Skin epidermis (tissue), 12 donors: ENCODE measurements around the gene CPT2.
"Not testable (repeated sequence)": the region's sequence is repeated elsewhere in the genome, so short reads cannot be mapped to it uniquely, and the experiment has no call there.

Experiments used
- H3K27ac ChIP-seq, 21 experiments: fragments of 200-600 bp; sonication (generic) in 11 of 21; one replicate each; pipeline ENCODE4 v1.5.0; 2020; ENCODE audit warnings: mild to moderate bottlenecking in 3 of 21, inconsistent platforms in 2 of 21, moderate library complexity in 2 of 21
- H3K4me3 ChIP-seq, 7 experiments: fragments of 200-600 bp; sonication (generic) in 2 of 7; one replicate each; pipeline ENCODE4 v1.5.0; 2020; ENCODE audit warnings: inconsistent platforms in 2 of 7, mild to moderate bottlenecking in 2 of 7, moderate library complexity in 1 of 7

CPT2 gene

DNA sequence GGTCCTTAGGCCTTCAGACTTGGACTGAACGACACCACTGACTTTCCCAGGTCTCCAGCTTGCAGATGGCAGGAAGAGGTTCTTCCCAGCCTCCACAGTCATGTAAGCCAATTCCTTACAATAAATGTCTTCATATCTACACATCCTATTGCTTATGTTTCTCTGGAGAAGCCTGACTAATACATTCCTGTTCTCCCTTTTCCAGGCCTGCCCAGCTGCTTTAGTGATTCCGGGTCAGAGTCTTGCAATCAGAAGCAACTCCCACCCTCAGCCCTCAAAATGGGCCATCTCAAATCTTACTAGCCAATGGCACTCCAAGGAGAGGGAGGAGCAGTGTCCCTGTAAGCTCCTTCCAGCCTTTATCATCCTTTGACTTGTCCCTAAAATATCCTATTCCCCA lies 16.4 kb upstream of the CPT2 start:
- H3K27ac ChIP-seq = no peak overlapping the region
- no peak overlapping the region for H3K4me3 ChIP-seq

DNA sequence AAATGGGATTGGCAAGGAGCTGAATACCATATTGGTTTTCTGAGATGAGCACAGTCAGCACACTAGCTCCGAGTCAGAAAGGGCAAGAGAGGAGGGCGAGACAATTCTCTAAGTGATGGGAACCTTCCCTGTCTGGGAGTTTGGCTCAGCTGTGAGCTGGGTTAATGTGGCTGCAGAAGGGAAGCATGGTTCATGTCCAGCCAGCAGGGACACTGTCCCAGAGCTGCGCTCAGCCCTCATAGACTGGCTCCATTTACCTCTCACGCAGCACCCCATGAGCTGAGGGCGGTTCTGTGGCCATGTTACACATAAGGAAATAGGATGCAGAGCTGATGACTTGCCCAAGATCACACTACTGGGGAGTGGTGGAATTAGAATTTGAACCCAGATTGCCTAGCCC lies 15.7 kb upstream of the CPT2 start:
- H3K4me3 ChIP-seq = no peak overlapping the region
- no peak overlapping the region for H3K27ac ChIP-seq

DNA sequence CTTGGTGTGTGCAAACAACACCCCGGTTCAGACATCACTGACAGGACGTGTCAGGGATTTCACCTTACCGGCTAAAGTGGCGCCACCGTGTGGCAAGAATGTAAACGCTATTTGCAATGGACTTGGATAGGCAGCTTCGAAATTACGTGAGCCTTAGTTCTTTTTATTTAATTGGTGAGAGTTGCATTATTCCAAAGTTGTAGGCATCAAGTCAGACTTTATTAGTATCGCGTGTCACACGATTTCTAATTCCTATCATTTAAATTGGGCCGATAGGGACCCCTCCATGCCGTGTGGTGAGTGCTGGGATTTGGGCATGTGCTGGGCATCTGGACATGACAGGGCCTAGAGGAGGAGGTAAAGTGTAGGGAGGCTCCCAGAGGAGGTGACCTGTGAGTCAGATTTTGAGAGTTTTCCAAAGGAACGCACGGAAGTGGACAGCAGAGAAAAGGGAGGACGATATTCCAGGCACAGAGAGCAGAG lies 14.5 kb upstream of the CPT2 start:
- no peak overlapping the region for H3K27ac ChIP-seq
- H3K4me3 ChIP-seq = no peak overlapping the region

DNA sequence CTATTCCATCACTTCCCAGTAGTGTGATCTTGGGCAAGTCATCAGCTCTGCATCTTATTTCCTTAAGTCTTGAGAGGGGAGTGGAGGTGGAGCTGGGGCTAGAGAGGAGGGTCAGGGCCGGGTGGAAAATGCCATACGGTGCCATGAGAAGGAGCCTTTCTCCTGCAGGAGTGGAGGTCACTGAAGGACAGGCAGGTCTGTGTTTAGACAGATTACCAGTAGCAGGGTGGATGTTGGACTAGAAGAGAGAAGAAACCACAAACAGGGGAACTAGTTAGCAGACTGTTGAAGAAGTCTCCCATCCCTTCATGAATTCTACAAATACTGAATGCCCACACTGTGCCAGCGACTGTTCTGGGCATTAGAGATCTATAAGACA lies 13.9 kb upstream of the CPT2 start:
- Histone ChIP-seq H3K27ac (no peak overlapping the region), H3K4me3 (no peak overlapping the region)

DNA sequence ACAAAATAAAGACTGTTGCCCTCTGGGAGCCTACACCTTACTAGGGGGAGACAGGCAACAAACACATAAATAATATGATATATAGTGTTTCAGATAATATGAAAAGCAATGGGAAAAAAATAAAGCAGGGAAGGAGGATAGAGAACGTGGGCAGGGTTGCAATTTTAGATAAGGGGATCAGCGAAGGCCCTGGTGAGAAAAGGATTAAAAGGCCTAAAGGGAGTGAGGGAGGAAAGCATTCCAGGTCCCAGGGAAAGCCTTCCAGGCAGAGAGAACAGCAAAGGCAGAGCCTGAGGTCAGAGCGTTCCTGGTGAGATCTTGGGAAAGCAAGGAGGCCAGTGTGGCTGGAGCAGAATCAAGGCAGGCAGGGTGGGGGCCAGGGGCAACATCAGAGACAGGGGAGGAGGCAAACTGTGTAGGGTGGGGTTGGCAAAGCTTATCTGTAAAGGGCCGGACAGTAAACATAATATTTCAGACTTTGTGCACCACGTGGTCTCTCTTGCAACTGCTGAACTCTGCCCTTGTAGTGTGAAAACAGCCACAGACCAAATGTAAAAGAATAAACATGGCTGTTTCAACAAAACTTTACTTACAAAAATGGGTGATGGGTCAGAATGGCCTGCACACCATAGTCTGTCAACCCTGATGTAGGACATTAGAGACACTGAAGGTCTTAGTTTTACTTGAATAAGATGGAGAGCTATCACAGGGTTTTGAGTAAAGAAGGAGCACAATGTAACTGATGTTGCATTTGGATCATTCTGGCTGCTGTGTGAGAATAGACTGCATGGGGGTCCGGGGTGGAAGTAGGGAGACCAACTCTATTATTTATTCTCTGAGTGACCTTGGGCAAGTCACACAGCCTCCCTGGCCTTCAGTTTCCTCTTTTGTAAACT lies 13.3 kb upstream of the CPT2 start:
- no peak overlapping the region for H3K4me3 ChIP-seq
- H3K27ac ChIP-seq = no peak overlapping the region

DNA sequence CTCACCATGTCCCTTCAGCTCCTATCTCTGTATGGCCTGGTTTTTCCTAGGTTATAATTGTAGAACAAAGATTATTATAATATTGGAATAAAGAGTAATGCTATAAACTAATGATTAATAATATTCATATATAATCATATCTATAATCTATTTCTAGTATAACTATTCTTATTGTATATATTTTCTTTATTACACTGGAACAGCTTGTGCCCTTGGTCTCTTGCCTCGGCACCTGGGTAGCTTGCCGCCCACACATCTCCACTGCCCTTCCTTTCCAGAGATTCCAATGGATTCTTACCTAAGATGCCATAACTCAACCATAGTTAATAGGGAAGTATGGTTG lies 10.7 kb upstream of the CPT2 start:
- H3K4me3 ChIP-seq, H3K27ac ChIP-seq: not testable (repeated sequence)

DNA sequence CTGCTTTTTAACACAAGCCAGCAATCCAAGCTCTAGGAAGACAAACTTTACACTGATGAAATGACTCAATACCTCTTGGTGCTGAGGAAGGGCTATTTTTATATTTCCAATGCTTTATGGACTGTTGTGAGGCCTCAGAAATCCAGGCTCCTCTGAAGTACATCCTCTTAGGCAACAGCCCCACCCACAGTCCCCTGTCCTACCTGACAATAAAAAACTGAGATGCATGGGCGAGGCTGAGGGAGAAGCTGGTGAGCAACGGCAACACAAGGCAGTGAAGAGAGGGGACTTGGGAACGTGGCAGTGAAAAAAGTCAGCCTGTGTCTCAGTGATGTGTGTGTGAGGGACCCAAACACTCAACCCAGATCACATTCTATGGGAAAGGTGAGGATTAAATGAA lies 10.1 kb upstream of the CPT2 start:
- Histone ChIP-seq H3K4me3 (no peak overlapping the region), H3K27ac (no peak overlapping the region)

DNA sequence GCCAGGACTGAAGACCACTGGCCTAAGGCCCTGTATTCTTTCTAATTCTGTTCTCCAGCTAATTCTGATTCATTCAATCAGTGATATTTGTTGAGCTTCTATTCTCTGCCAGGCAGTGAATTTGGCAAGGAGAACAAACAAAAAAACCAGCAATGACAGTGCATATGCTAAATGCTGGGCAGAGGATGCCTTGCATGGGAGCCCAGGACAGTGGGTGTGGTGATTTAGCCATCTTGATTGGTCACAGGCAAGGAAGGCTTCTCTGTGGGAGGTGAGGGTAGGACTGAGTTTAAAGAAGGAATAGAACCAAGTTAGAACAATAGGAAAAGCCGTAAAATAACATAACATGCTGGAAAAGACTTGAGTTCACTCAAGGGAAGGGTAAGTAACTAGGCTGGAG lies 9.2 kb upstream of the CPT2 start:
- Histone ChIP-seq H3K27ac (peak overlapping the region in 2 of 21 experiments; percentile 20 to 38), H3K4me3 (no peak overlapping the region)

DNA sequence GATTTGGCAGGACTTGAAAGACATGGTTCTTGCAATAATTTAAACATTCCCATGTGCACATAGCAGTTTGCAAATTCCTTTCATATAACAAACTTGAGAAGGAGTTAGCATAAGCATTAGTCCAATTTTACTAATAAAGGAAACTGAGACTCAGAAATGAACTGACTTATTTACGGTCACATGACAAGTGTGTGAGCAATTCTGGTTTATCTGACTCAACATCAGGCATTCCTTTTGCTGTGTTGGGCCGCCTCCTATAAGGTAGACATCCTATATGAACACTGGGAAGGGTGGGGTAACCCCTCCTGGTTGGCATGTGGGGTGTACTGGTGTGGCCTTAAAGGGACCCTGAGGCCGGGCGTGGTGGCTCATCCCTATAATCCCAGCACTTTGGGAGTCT lies 8.5 kb upstream of the CPT2 start:
- H3K27ac ChIP-seq = no peak overlapping the region
- H3K4me3 ChIP-seq = no peak overlapping the region

DNA sequence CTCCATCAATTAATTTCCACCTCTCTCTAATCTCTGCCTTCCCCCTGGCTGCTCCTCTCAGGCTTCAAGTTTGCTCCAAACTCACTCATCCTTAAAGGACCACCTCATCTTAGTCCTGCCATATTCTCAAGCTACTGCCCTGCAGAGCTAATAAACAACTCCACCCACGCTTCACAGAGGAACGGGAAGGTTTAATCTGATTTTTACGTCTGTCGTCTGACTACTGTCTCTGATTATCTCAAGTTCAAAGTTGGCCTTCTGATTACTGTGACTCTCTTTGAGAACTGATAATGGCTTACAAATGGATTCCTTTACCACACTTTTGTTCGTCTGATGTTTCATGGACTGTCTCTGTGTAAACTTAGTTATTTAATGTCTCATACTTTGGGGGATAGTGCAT lies 7.6 kb upstream of the CPT2 start:
- no peak overlapping the region for H3K4me3 ChIP-seq
- no peak overlapping the region for H3K27ac ChIP-seq

DNA sequence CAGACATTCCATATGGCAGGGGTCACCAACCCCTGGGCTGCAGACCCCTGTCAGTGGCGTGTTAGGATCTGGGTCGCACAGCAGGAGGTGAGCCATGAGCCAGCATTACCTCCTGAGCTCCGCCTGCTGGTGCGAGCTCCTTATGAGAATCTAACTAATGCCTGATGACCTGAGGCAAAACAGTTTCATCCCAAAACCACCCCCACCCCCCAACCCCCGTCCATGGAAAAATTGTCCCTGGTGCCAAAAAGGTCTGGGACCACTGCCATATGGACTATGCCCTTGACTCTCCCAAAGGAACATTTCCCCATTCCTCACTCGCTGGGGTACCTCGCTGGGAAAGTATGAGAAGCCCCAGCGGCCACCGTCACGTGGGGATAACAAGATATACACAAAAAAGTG lies 6.4 kb upstream of the CPT2 start:
- no peak overlapping the region for H3K4me3 ChIP-seq

DNA sequence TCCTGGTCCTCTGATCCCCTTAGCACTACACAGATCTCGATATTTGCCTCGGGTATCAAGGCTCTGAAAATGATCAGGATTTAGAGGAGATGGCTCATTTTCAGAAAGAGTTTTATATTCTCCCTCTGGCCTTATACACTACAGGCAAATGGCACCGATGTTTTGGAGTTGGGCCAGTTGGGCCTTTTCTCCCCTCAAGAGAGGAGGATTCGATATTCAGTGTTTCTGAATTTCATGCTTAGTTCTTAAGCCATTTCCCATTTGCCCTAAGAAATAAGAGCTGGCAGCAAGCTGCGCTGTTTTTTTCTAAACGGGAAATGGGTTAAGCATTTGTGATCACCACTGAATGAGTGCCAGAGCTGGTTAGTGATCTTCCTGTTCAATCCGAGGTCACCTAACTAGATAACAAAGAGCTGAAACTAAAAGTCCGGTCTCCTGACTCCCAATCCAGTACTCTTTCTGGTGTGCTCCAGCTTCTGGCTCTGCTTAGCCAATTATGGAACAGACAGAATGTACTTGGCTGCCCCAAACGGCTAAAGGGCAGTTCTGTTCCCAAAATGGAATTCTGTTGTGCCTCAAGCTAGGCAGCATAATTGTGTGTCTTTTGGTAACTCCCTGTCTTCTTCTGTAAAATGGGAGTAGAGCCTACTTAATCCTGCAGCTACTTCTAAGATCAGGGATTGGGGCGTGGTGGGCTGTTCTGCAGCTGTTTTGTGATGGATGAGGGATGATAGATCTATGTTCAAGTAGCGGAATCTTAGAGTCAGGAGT lies 1.2 kb upstream of the CPT2 start:
- Histone ChIP-seq H3K27ac (peak overlapping the region in 12 of 21 experiments; percentile 9 to 100 (median 99)), H3K4me3 (no peak overlapping the region)

More for the DNA sequence above, 6.4 kb upstream of the CPT2 start:
- no peak overlapping the region for H3K27ac ChIP-seq

DNA sequence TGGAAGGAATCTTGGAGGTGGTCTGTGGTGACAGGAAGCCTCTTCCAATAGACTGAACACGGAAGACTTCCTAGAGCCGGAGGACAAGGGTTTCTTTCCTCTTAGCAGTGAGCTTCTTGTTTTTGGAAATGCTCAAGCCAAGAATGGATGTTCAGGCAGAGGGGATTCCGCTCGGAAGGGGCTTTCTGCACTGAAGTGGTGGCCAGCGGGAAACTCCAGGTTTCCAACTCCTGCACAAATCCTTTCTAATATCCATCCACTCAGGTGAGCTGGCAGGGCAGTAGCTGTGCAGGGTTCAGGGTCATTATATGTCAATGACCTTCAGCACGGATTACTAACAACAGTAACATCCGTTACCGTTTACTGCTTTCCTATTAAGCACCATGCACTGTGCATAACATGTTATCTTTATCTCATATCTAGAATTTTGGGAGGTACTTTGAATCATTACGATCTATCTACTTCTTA lies 573 bp upstream of the CPT2 start:
- H3K27ac ChIP-seq = peak overlapping the region in 19 of 21 experiments; percentile 9 to 100 (median 99)

DNA sequence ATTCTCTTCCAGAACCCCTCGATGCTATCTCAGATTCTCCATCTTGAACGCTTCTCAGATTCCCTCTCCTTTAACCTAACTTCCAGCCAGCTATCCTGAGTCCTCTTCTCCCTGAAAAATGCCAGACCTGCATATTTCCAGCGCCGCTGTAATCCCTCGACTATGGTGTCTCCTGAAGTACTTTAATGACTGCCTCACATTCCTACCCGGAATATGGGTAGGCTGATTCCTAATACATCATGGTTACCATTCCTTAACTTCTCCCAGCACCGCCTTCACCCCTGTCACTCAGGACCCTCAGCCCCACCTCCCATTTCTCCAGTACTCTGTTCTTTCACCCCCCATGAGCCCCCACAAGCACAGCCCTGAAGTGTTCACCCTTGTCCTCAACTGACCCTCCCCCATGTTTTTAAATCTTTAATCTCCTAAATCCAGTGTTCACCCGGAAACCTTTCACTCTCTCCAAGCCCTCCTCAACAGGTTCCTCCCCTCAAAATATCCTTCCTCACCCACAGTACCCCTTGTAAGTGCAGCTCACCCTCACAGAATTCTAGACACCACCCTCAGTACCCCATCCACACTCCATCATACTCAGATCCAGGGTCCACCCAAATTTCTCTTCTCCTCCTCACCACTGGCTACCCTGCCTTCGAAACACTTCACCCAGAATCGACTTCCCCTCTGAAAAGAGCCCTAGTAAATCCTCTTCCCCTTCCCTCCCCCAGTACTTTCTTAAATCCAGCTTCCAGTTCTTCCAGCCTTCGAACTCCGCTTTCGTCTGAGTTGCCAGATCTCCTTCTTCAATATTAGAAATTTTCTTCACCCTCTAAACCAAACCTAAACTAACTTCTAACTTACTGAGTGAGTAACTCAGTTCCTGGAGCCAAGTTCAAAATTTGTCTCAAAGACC lies 922 bp downstream of the CPT2 start:
- Histone ChIP-seq H3K27ac (peak overlapping the region; percentile 92 to 100 (median 99)), H3K4me3 (peak overlapping the region; percentile 70 to 100 (median 91))

More for the DNA sequence above, 573 bp upstream of the CPT2 start:
- peak overlapping the region; percentile 70 to 100 (median 91) for H3K4me3 ChIP-seq

DNA sequence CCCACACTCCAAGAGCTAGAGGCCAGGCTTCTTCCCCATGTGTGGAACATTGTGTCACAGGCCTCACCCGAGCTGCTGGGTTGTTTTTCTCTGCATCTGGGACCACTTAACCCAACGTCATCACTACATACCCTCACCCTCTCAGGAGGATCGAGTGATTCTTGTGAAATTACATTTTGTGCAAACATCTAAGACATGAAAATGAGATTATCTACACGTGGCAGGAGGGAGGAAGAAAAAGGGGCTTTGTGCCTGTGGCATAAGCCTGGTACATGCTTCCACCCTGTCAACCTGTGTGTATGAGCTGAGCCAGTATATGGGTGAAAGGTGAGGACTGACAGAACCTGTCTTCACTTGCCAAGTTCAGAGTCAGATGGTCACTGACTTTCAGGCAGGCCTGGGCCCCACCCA lies 1.6 kb downstream of the CPT2 start:
- H3K4me3 ChIP-seq = peak overlapping the region in 4 of 7 experiments; percentile 70 to 95 (median 83)
- H3K27ac ChIP-seq = peak overlapping the region in 20 of 21 experiments; percentile 94 to 100 (median 99)

DNA sequence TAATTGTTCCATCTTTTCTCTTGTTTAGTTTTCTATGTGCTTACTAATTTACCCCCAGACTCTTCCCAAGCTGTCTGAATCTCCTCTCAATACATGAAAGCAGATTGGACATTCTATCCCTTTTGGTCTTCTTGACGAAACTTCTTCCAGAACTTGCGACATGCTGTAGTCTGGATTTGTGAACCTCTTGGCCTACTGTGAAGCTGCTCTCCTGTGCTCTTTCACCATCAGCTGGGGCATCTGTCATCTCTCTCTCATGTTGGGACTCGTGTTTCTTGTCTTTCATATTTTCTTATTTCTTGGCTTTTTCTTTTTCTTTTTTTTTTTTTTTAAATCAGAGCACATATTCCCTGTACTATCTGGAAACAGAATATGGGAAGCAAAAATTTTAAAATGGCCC lies 6.8 kb downstream of the CPT2 start:
- no peak overlapping the region for H3K27ac ChIP-seq

DNA sequence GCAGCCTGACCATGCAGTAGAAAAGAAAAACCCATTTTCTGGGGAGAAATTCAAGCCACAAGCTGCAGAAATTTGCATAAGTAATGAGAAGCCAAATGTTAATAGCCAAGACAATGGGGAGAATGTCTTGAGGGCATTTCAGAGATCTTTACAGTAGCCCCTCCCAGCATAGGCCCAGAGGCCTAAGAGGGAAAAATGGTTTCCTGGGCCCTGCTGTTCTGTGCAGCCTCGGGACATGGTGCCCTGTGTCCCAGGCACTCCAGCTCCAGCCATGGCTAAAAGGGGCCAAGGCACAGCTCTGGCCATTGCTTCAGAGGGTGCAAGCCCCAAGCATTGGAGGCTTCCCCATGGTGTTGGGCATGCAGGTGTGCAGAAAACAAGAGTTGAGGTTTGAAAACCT lies 8.9 kb downstream of the CPT2 start:
- not testable (repeated sequence) for H3K4me3 ChIP-seq, H3K27ac ChIP-seq

More for the DNA sequence above, 6.8 kb downstream of the CPT2 start:
- no peak overlapping the region for H3K4me3 ChIP-seq

DNA sequence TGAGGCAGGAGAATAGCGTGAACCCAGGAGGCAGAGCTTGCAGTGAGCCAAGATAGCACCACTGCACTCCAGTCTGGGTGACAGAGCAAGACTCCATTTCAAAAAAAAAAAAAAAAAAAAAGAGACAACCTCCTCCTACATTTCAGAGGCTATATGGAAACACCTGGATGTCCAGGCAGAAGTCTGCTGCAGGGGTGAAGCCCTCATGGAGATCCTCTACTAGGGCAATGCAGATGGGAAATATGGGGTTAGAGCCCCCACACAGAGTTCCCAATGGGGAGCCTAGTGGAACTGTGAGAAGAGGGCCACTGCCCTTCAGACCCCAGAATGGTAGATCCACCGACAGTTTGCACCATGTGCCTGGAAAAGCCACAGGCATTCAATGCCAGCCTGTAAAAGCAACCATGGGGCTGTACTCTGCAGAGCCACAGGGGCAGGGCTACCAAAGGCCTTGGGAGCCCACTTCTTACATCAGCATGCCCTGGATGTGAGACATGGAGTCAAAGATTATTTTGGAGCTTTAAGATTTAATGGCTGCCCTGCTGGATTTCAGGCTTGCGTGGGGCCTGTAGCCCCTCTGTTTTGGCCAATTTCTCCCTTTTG lies 9.6 kb downstream of the CPT2 start:
- not testable (repeated sequence) for H3K27ac ChIP-seq, H3K4me3 ChIP-seq

DNA sequence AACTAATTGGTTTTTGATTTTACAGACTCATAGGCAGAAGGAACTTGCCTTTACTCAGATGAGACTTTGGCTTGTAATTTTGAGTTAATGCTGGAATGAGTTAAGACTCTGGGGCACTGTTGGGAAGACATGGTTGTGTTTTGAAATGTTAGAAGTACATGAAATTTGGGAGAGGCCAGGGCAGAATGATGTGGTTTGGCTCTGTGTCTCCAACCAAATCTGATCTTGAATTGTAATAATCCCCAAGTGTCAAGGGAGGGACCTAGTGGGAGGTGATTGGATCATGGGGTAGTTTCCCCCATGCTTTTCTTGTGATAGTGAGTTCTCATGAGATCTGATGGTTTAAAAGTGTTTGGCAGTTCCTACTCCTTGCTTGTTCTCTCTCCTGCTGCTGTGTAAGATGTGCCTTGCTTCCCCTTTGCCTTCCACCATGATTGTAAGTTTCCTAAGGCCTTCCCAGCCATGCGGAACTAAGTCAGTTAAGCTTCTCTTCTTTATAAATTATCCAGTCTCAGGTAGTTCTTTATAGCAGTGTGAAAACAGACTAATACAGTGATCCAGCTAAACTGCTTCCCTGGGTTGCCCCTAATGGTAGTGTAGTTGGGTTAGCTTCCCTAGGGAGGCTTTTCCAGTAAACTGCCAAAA lies 10.2 kb downstream of the CPT2 start:
- no peak overlapping the region for H3K4me3 ChIP-seq
- no peak overlapping the region for H3K27ac ChIP-seq
